CD8-positive, alpha-beta memory T cell (primary cell): ENCODE measurements around the gene SERF2. TPM values are rescaled to one million over a fixed set of nuclear protein-coding genes. Genes with fewer than 3 reads are reported as not detected.
"Not testable (repeated sequence)": the region's sequence is repeated elsewhere in the genome, so short reads cannot be mapped to it uniquely, and the experiment has no call there.

Experiments used
- CTCF ChIA-PET: fragments of 350-600 bp; sonication (Branson Sonifier 250); formaldehyde crosslinking; loops from one replicate; lab custom pipeline; 2021; ENCODE audit warnings: antibody characterized with exemption; lab: Charles Lee
- POLR2A ChIA-PET: fragments of 350-600 bp; sonication (Branson Sonifier 250); formaldehyde crosslinking; loops from one replicate; lab custom pipeline; 2021; ENCODE audit warnings: antibody characterized with exemption; lab: Charles Lee
- DNase-seq, 5 donors: peaks; one replicate each; pipeline versions ENCODE4 v3.0.0 to v3.0.0-alpha.2; 2020 to 2022; ENCODE audit warnings: mixed read lengths in 1 of 5
- H3K27ac ChIP-seq: one replicate; pipeline ENCODE4 v1.7.0; 2013; ENCODE audit warnings: low read depth, mild to moderate bottlenecking, low read length, moderate library complexity
- H3K27me3 ChIP-seq: 2 replicates; pipeline ENCODE4 v1.7.0; 2013; ENCODE audit warnings: low read length, mild to moderate bottlenecking; ENCODE audit not compliant: insufficient read depth, poor library complexity, severe bottlenecking
- H3K36me3 ChIP-seq: 2 replicates; pipeline ENCODE4 v1.7.0; 2013; ENCODE audit warnings: mild to moderate bottlenecking, low read length, moderate library complexity; ENCODE audit not compliant: insufficient read depth
- H3K4me1 ChIP-seq: 2 replicates; pipeline ENCODE4 v1.7.0; 2013; ENCODE audit warnings: mild to moderate bottlenecking, low read length, moderate library complexity; ENCODE audit not compliant: insufficient read depth
- H3K4me3 ChIP-seq: 2 replicates; pipeline ENCODE4 v1.7.0; 2013; ENCODE audit warnings: mild to moderate bottlenecking, low read length
- H3K9me3 ChIP-seq: 2 replicates; pipeline ENCODE4 v1.7.0; 2013; ENCODE audit warnings: mild to moderate bottlenecking, low read length
- H3K27ac Mint-ChIP-seq, 8 donors: one replicate each; pipeline ENCODE4 v1.8.0; 2020 to 2021; ENCODE audit warnings: mixed read lengths in 8 of 8, mild to moderate bottlenecking in 6 of 8, inconsistent platforms in 3 of 8, moderate library complexity in 3 of 8
- H3K27me3 Mint-ChIP-seq, 2 donors: one replicate each; pipeline ENCODE4 v1.8.0; 2020 to 2021; ENCODE audit warnings: mixed read lengths in 2 of 2, mild to moderate bottlenecking in 1 of 2, moderate library complexity in 1 of 2
- H3K36me3 Mint-ChIP-seq, 3 donors: one replicate each; pipeline ENCODE4 v1.8.0; 2020 to 2021; ENCODE audit warnings: mixed read lengths in 3 of 3, inconsistent platforms in 1 of 3, mild to moderate bottlenecking in 1 of 3
- H3K4me1 Mint-ChIP-seq, 3 donors: one replicate each; pipeline ENCODE4 v1.8.0; 2020 to 2021; ENCODE audit warnings: mixed read lengths in 3 of 3, inconsistent platforms in 1 of 3, mild to moderate bottlenecking in 1 of 3
- H3K4me3 Mint-ChIP-seq, 7 donors: one replicate each; pipeline ENCODE4 v1.8.0; 2020 to 2021; ENCODE audit warnings: mixed read lengths in 7 of 7, mild to moderate bottlenecking in 6 of 7, moderate library complexity in 4 of 7, inconsistent platforms in 2 of 7
- H3K9me3 Mint-ChIP-seq, 5 donors: one replicate each; pipeline ENCODE4 v1.8.0; 2020 to 2022; ENCODE audit warnings: mixed read lengths in 5 of 5, mild to moderate bottlenecking in 3 of 5, moderate library complexity in 2 of 5, inconsistent platforms in 1 of 5
- polyA plus RNA-seq: library from polyadenylated mRNA; unstranded; fragments of 300-500 nt; fragmentation: Illumina TruSeq; gene quantifications from one replicate; pipeline ENCODE4 v1.2.3, GENCODE V29; 2021
- total RNA-seq, 2 experiments: library from RNA; stranded (reverse); gene quantifications; one replicate each; pipeline ENCODE4 v1.2.3, GENCODE V29; 2021

The SERF2 gene
- total and polyA plus RNA-seq, 3 experiments from 2014 or later = 624 to 1,932 (median 632) TPM

- peak within 1 kb of the TSS; percentile 86 to 100 (median 98) for H3K27ac Mint-ChIP-seq
- ChIA-PET CTCF (interaction anchor here (0.9 to 2.0 kb wide), 6 partner anchors 8 to 34 kb away, joined by 3 to 8 read pairs (median 4); partner anchors contain the start of genes ELL3, MFAP1 and SERF2), POLR2A (interaction anchor here (0.5 to 1.8 kb wide), 8 partner anchors 8 to 759 kb away, joined by 3 to 18 read pairs (median 3); partner anchors contain the start of genes ELL3, MFAP1, SERF2 and TUBGCP4)
- Histone ChIP-seq H3K27ac (peak within 1 kb of the TSS; percentile 89), H3K36me3 (peaks cover 34% of the 10 kb centered on the region), H3K27me3 (no peaks in the 10 kb centered on the region), H3K4me3 (peak within 1 kb of the TSS; percentile 88), H3K9me3 (no peaks in the 10 kb centered on the region), H3K4me1 (peaks cover 20% of the 10 kb centered on the region)
- H3K36me3 Mint-ChIP-seq = peaks cover 0 to 76% (median 7%) of the 10 kb centered on the region in 3 donors
- H3K9me3 Mint-ChIP-seq = no peaks in the 10 kb centered on the region
- peak within 1 kb of the TSS; percentile 94 to 100 (median 97) for H3K4me3 Mint-ChIP-seq
- peak; percentile 88 to 94 (median 89) for DNase-seq
- peaks cover 37 to 58% (median 51%) of the 10 kb centered on the region in 3 donors for H3K4me1 Mint-ChIP-seq
- H3K27me3 Mint-ChIP-seq = no peaks in the 10 kb centered on the region
Observed at GRCh38 chr15:43800286-43801141, 8.4 kb downstream of the SERF2 start, which contains the start of gene HYPK. Gene HYPK, plus strand, starts transcription at chr15:43800599. Its CDS starts 24 bp downstream, at chr15:43800623.

- Mint-ChIP-seq H3K36me3 (peaks cover 6 to 75% (median 18%) of the 10 kb centered on the region in 3 donors), H3K4me1 (peaks cover 29 to 40% (median 36%) of the 10 kb centered on the region in 3 donors), H3K4me3 (peak overlapping the region in 1 of 7 donors; percentile 18)
- CTCF ChIA-PET, H3K27me3 Mint-ChIP-seq, H3K4me3 ChIP-seq, H3K9me3 ChIP-seq, H3K9me3 Mint-ChIP-seq, H3K27ac Mint-ChIP-seq, H3K27me3 ChIP-seq, H3K27ac ChIP-seq, DNase-seq: not testable (repeated sequence)
- Histone ChIP-seq H3K4me1 (peaks cover 19% of the 10 kb centered on the region), H3K36me3 (peaks cover 39% of the 10 kb centered on the region)
- POLR2A ChIA-PET = interaction anchor here (1.0 kb wide), 1 partner anchor 22 kb away, joined by 3 read pairs; the partner anchor contains the start of gene MFAP1
Observed at GRCh38 chr15:43802676-43803075, 10.6 kb downstream of the SERF2 start.

GRCh38 chr15:43808435-43808950 is 16.4 kb downstream of the SERF2 start:
- no peak overlapping the region for H3K27ac ChIP-seq
- Mint-ChIP-seq H3K27ac (peak overlapping the region in 1 of 8 donors; percentile 61), H3K9me3 (no peaks in the 10 kb centered on the region), H3K4me3 (no peak overlapping the region), H3K36me3 (peaks cover 10 to 86% (median 31%) of the 10 kb centered on the region in 3 donors), H3K4me1 (peaks cover 0 to 2% (median 0%) of the 10 kb centered on the region in 3 donors), H3K27me3 (no peaks in the 10 kb centered on the region)
- H3K36me3 ChIP-seq = peaks cover 59% of the 10 kb centered on the region
- CTCF ChIA-PET = interaction anchor here (0.9 kb wide), 1 partner anchor 32 kb away, joined by 3 read pairs; the partner anchor contains the start of gene ELL3
- no peaks in the 10 kb centered on the region for H3K27me3 ChIP-seq
- H3K4me3 ChIP-seq = no peak overlapping the region
- H3K4me1 ChIP-seq = no peaks in the 10 kb centered on the region
- POLR2A ChIA-PET = interaction anchor here (0.7 kb wide), 1 partner anchor 12 kb away, joined by 4 read pairs; no protein-coding TSS in a partner anchor
- DNase-seq = no peak
- no peaks in the 10 kb centered on the region for H3K9me3 ChIP-seq

GRCh38 chr15:43808960-43809678 is 17.0 kb downstream of the SERF2 start:
- Mint-ChIP-seq H3K27ac (peak overlapping the region in 1 of 8 donors; percentile 33), H3K4me1 (peaks cover 0 to 2% (median 0%) of the 10 kb centered on the region in 3 donors)
- H3K9me3 ChIP-seq = no peaks in the 10 kb centered on the region

GRCh38 chr15:43815064-43815463 is 22.9 kb downstream of the SERF2 start:
- H3K36me3 ChIP-seq = peaks cover 45% of the 10 kb centered on the region
- H3K27ac ChIP-seq, POLR2A ChIA-PET, H3K9me3 ChIP-seq, H3K27me3 Mint-ChIP-seq, H3K4me3 Mint-ChIP-seq, H3K4me3 ChIP-seq, H3K4me1 ChIP-seq, H3K9me3 Mint-ChIP-seq, DNase-seq, H3K27me3 ChIP-seq: not testable (repeated sequence)
- H3K4me1 Mint-ChIP-seq = peaks cover 10 to 12% (median 11%) of the 10 kb centered on the region in 3 donors
- H3K36me3 Mint-ChIP-seq = peaks cover 12 to 69% (median 24%) of the 10 kb centered on the region in 3 donors
- H3K27ac Mint-ChIP-seq = peak overlapping the region in 3 of 8 donors; percentile 10 to 77 (median 66)
- CTCF ChIA-PET = interaction anchor here (0.9 kb wide), 1 partner anchor 38 kb away, joined by 3 read pairs; the partner anchor contains the start of gene ELL3

More at GRCh38 chr15:43808960-43809678, 17.0 kb downstream of the SERF2 start:
- Mint-ChIP-seq H3K36me3 (peaks cover 10 to 89% (median 31%) of the 10 kb centered on the region in 3 donors), H3K9me3 (no peaks in the 10 kb centered on the region), H3K4me3 (no peak overlapping the region), H3K27me3 (no peaks in the 10 kb centered on the region)
- no peak for DNase-seq
- Histone ChIP-seq H3K27me3 (no peaks in the 10 kb centered on the region), H3K36me3 (peaks cover 65% of the 10 kb centered on the region), H3K4me3 (no peak overlapping the region), H3K4me1 (no peaks in the 10 kb centered on the region), H3K27ac (no peak overlapping the region)
- ChIA-PET CTCF (interaction anchor here (0.9 kb wide), 1 partner anchor 32 kb away, joined by 3 read pairs; the partner anchor contains the start of gene ELL3), POLR2A (interaction anchor here (0.6 to 1.0 kb wide), 3 partner anchors 10 to 56 kb away, joined by 3 to 4 read pairs (median 4); no protein-coding TSS in a partner anchor)

DNA sequence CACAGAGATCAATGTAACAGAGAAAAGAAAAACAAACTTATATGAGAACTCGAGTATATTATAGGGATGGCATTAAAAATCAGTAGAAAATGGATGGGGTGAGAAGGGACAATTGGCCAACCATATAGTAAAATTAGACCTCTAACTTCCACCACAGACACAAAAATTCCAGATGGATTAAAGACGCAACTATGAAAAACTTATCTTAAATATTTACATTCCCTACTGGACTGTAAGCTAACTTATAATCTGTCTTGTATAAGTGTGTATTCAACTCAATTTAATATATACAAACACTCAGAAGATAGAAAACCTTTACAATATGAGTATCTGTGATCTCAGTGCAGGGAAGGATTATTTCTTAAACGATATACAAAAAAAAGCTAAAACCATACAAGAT is 29.4 kb downstream of the SERF2 start:
- H3K4me3 ChIP-seq = no peak overlapping the region
- no peaks in the 10 kb centered on the region for H3K9me3 ChIP-seq
- H3K36me3 Mint-ChIP-seq = peaks cover 0 to 32% (median 7%) of the 10 kb centered on the region in 3 donors
- no peaks in the 10 kb centered on the region for H3K9me3 Mint-ChIP-seq
- ChIA-PET CTCF (interaction anchor here (1.0 to 1.6 kb wide), 3 partner anchors 9 to 21 kb away, joined by 3 to 4 read pairs (median 3); partner anchors contain the start of gene HYPK), POLR2A (interaction anchor here (0.6 kb wide), 1 partner anchor 535 kb away, joined by 3 read pairs; no protein-coding TSS in a partner anchor)
- no peak for DNase-seq
- H3K36me3 ChIP-seq = peaks cover 11% of the 10 kb centered on the region
- peak overlapping the region; percentile 30 to 81 (median 56) for H3K27ac Mint-ChIP-seq
- peaks cover 37 to 62% (median 48%) of the 10 kb centered on the region in 3 donors for H3K4me1 Mint-ChIP-seq
- peaks cover 0 to 1% of the 10 kb centered on the region in 2 donors for H3K27me3 Mint-ChIP-seq
- H3K4me3 Mint-ChIP-seq = peak overlapping the region; percentile 3 to 80 (median 38)
- H3K27me3 ChIP-seq = no peaks in the 10 kb centered on the region
- H3K27ac ChIP-seq = no peak overlapping the region
- H3K4me1 ChIP-seq = peaks cover 41% of the 10 kb centered on the region
